Mammary epithelial cell (primary cell): ENCODE data around the gene TES.

Experiments
- CTCF ChIP-seq, 2 donors: IDR thresholded peaks in 1 of 2; conservative IDR thresholded peaks in 1 of 2; 2 replicates each; pipeline ENCODE4 v1.5.1; 2011 to 2012; ENCODE audit warnings: inconsistent platforms in 2 of 2, low read length in 2 of 2, mild to moderate bottlenecking in 2 of 2, control low read depth in 1 of 2, low read depth in 1 of 2; ENCODE audit not compliant: insufficient read depth in 1 of 2; ENCODE audit errors: extremely low read depth in 1 of 2
- EZH2 ChIP-seq: IDR thresholded peaks from 2 replicates; pipeline ENCODE4 v1.6.1; 2012; ENCODE audit warnings: low read length, inconsistent platforms, borderline replicate concordance

- TF ChIP-seq CTCF (conservative IDR thresholded peaks at IDR 0.05 in 1 of 2, IDR thresholded peaks at IDR 0.05 in 1 of 2; ENCODE audit: extremely low read depth in 1 of 2, insufficient read depth in 1 of 2, low read depth in 1 of 2, low read length in 2 of 2) (peak in 1 of 2 donors; percentile 30), EZH2 (no peak)
These were observed 43.2 kb upstream of the TES start for GRCh38 chr7:116167177-116167576.
